NCI-H1436 (cell line): ENCODE data around the gene NDUFB7.
"Not testable (repeated sequence)": the region's sequence is repeated elsewhere in the genome, so short reads cannot be mapped to it uniquely, and the experiment has no call there.

Experiments
- DNase-seq: peaks from one replicate; lab custom pipeline; 2025; lab: John Stamatoyannopoulos, UW

NDUFB7 gene

GRCh38 chr19:14570864-14571527, 870 bp downstream of the NDUFB7 start:
- DNase-seq: no peak

- no peak for DNase-seq
These were observed 4.8 kb downstream of the NDUFB7 start for GRCh38 chr19:14567079-14567478.

- DNase-seq: no peak
These were observed 5.2 kb downstream of the NDUFB7 start for GRCh38 chr19:14566712-14567077.

GRCh38 chr19:14565765-14566711, 5.8 kb downstream of the NDUFB7 start:
- no peak for DNase-seq

- DNase-seq: no peak
These were observed 6.6 kb downstream of the NDUFB7 start for GRCh38 chr19:14565298-14565679.

GRCh38 chr19:14564652-14565297, 7.1 kb downstream of the NDUFB7 start:
- not testable (repeated sequence) for DNase-seq

- DNase-seq: no peak
These were observed 7.7 kb downstream of the NDUFB7 start for GRCh38 chr19:14563989-14564651.

GRCh38 chr19:14563590-14563926, 8.3 kb downstream of the NDUFB7 start:
- no peak for DNase-seq

- no peak for DNase-seq
These were observed 8.9 kb downstream of the NDUFB7 start for GRCh38 chr19:14562660-14563589.

- DNase-seq: no peak
These were observed 10.0 kb downstream of the NDUFB7 start for GRCh38 chr19:14561847-14562351.

- no peak for DNase-seq
These were observed 10.6 kb downstream of the NDUFB7 start for GRCh38 chr19:14561249-14561648.

- no peak for DNase-seq
These were observed 11.1 kb downstream of the NDUFB7 start for GRCh38 chr19:14560776-14561108.

GRCh38 chr19:14559916-14560775, 11.7 kb downstream of the NDUFB7 start:
- no peak for DNase-seq

GRCh38 chr19:14558370-14559066, 13.3 kb downstream of the NDUFB7 start:
- no peak for DNase-seq

GRCh38 chr19:14556662-14557188, 15.1 kb downstream of the NDUFB7 start:
- DNase-seq: peak; percentile 13

- no peak for DNase-seq
These were observed 15.8 kb downstream of the NDUFB7 start for GRCh38 chr19:14555918-14556661.

- DNase-seq: no peak
These were observed 17.5 kb downstream of the NDUFB7 start for GRCh38 chr19:14554382-14554812.

GRCh38 chr19:14553939-14554243, 18.0 kb downstream of the NDUFB7 start:
- DNase-seq: no peak
